Lower leg skin (tissue), 4 donors: ENCODE measurements around the gene PABPN1L. TPM values are rescaled to one million over a fixed set of nuclear protein-coding genes. Genes with fewer than 3 reads are reported as not detected.

Experiments used
- DNase-seq, 2 donors: peaks; one replicate each; pipeline ENCODE4 v3.0.0-alpha.2; 2019; ENCODE audit warnings: low spot score in 2 of 2
- H3K4me3 ChIP-seq: fragments of 200-600 bp; sonication (generic); 2 replicates; pipeline ENCODE4 v1.5.1; 2017; ENCODE audit warnings: mild to moderate bottlenecking, low read depth; ENCODE audit not compliant: poor library complexity, severe bottlenecking
- CTCF ChIP-seq, 3 donors: fragments of 450-650 bp; IDR thresholded peaks; one replicate each; pipeline ENCODE4 v1.5.1; 2016; ENCODE audit warnings: antibody characterized with exemption in 3 of 3, mild to moderate bottlenecking in 3 of 3, moderate library complexity in 2 of 3
- POLR2A ChIP-seq, 2 donors: fragments of 450-650 bp; IDR thresholded peaks; one replicate each; pipeline ENCODE4 v1.6.1; 2016 to 2017; ENCODE audit warnings: antibody characterized with exemption in 2 of 2, mild to moderate bottlenecking in 1 of 2, moderate library complexity in 1 of 2
- WGBS, 2 donors: methylation state at CpG; one replicate each; pipeline ENCODE4 v1.1.5; 2018; 5-methylcytosine and 5-hydroxymethylcytosine counted together
- intact Hi-C: fragments of 100-400 bp; cut with DNase I; formaldehyde crosslinking; loops from one replicate; pipeline ENCODE4 v1.15.0; 2023; ENCODE audit warnings: low total_unique reads
- total RNA-seq, 4 donors: library from RNA; depleted of rRNA; stranded (reverse); fragments of >200 nt; gene quantifications; one replicate each; pipeline ENCODE4 v1.1.0, GENCODE V29; 2016

PABPN1L gene
- total RNA-seq, 4 donors from 2014 or later: not detected

GRCh38 chr16:88865310-88865709 is 1.1 kb downstream of the PABPN1L start:
- H3K4me3 ChIP-seq: no peak overlapping the region
- no peak for DNase-seq
- 74 to 78% methylated on average over 7 to 13 of the region's 14 CpGs for WGBS, 2 donors
- intact Hi-C loops: no loop called here
- TF ChIP-seq POLR2A (IDR thresholded peaks at IDR 0.05) (no peak), CTCF (IDR thresholded peaks at IDR 0.05) (no peak)

- intact Hi-C loops: no loop called here
- no peak overlapping the region for H3K4me3 ChIP-seq
- TF ChIP-seq POLR2A (IDR thresholded peaks at IDR 0.05) (no peak), CTCF (IDR thresholded peaks at IDR 0.05) (no peak)
- DNase-seq: no peak
- WGBS, 2 donors: 85 to 100% methylated on average over 4 to 7 of the region's 18 CpGs
Observed at GRCh38 chr16:88864521-88864920, 1.9 kb downstream of the PABPN1L start.

- intact Hi-C loops: no loop called here
- DNase-seq: no peak
- 73 to 95% methylated on average over 8 to 10 of the region's 15 CpGs for WGBS, 2 donors
- no peak for TF ChIP-seq POLR2A (IDR thresholded peaks at IDR 0.05)
- no peak for TF ChIP-seq CTCF (IDR thresholded peaks at IDR 0.05)
- H3K4me3 ChIP-seq: no peak overlapping the region
Observed at GRCh38 chr16:88864099-88864498, 2.4 kb downstream of the PABPN1L start.

DNA sequence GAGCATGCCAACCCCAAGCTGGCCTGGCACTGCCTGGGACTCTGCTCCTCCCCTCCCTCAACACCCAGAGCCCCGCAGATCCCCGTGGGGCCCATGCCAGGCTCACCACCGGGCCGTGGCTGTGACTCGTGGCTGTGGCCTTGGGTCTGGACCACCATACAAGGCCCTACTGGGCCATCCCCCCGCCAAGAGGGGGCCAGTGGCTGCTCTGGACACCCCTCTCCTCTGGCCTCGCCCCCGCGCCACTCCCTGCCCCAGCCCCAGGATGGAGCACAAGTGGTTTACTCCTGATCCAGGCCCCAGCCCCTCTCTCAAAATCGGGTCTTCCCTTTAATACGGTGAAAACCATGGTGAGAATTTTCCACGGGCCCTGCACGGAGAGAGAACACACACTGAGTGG is 3.0 kb downstream of the PABPN1L start:
- DNase-seq: no peak
- WGBS, 2 donors: 79 to 83% methylated on average over 13 of the region's 13 CpGs
- TF ChIP-seq CTCF (IDR thresholded peaks at IDR 0.05) (no peak), POLR2A (IDR thresholded peaks at IDR 0.05) (no peak)
- H3K4me3 ChIP-seq: no peak overlapping the region
- intact Hi-C loops: no loop called here

DNA sequence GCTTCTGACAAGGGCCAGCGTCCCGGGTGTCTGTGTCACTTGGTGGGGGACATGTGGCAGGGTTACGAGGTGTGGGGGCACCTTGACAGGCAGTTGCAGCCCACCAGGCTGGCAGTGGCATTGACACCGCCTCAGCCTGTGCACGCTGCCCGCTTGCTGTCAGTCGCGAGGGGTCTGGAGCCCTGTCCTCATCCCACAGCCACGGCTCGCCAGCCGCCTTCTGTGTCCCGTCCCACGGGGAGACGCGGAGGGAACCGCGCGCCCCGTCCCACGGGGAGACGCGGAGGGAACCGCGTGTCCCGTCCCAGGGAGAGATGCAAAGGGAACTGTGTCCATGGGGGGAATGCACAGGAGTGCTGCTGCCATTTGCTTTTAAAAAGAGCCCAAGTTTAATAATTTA is 3.5 kb downstream of the PABPN1L start:
- no peak overlapping the region for H3K4me3 ChIP-seq
- TF ChIP-seq CTCF (IDR thresholded peaks at IDR 0.05): no peak
- no peak for DNase-seq
- intact Hi-C loops: no loop called here
- WGBS, 2 donors: 90 to 92% methylated on average over 25 of the region's 25 CpGs

GRCh38 chr16:88861359-88861758 is 5.1 kb downstream of the PABPN1L start:
- no peak overlapping the region for H3K4me3 ChIP-seq
- WGBS, 2 donors: 98 to 99% methylated on average over 13 to 17 of the region's 19 CpGs
- intact Hi-C loops: no loop called here
- no peak for DNase-seq
- TF ChIP-seq CTCF (IDR thresholded peaks at IDR 0.05) (no peak), POLR2A (IDR thresholded peaks at IDR 0.05) (no peak)
